ENCODE results near the gene CRACR2B. TPM values are rescaled to one million over a fixed set of nuclear protein-coding genes. Genes with fewer than 3 reads are reported as not detected.
A peak's percentile ranks its signal among the peaks of the same experiment; 100 is the strongest.

The CRACR2B gene
- total RNA-seq, 2 experiments from 2014 or later: 1.8 to 2.3 TPM

DNA sequence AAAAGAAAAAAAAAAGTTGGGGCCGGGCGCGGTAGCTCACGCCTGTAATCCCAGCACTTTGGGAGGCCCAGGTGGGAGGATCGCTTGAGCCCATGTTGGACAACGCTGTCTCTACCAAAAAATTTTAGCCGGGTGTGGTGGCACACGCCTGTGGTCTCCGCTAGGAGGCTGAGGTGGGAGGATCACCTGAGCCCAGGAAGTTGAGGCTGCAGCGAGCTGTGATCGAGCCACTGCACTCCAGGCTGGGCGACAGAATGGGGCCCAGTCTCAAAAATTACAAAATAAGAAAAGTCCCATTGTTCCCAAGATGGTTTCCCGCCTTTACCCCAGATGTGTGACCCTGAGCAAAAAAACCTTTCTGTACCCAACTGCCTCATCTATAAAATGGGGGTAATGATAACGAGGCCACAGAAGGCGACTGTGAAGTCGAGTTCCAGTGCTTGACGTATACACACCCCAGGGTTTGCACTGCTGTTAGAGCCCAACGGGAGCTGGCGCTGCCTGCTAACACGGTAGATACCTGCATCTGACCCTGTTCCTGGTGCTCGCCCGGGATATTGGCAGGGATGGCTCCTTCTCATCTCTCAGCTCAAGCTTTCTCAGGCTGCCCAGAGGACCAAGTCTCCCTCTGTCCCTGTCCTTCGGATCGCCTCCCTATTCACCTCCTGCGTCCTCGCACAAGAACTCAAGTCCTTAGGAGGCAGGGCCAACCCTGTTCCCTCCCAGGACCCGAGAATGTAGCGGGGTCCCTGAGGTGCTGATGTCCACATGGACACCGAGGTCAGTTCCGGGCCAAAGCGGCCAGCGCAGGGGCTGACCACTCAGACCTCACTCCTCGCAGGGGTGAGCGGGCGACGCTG, 19.1 kb upstream of the CRACR2B start:
- peak; percentile 80 for DNase-seq

DNA sequence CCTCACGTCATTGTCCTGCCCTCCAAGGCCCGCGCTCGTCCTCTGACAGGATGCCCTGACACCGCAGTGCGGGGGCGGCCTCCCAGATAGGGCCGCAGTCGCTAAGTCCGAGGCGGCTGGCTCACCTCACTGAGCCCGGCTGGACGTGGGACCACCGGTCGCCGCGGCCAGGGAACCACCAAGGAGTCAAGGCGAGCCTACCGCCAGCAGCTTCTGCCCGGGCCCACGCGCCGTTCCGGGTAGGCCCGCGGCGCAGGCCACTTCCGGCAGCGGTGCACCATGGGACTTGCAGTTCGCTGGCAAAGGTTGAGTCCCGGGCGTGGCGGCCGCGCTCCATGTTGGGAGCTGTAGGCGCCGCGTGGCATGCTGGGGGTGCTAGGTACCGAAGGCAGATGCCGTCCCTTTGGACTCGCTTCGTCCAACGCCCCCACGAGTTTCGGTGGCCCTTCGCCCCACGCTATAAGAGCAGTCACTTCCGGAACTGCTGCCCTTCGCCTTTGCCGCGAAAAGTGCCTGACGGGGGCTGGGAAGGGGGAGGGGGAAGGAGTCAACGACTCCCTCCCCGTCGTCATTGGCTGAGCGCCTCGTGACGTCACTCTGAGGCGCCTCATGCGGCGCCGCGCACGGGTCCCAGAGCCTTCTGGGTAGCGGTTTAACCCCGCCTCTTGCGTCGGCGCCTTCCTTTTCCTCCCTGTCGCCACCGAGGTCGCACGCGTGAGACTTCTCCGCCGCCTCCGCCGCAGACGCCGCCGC, 18.3 kb upstream of the CRACR2B start, which contains the start of gene RPLP2:
Gene RPLP2 (plus strand): TSS at position 681 of the 753 bp plus-strand sequence. CDS start 268 bp downstream, outside the sequence.
- Mint-ChIP-seq H3K4me3 (peak within 1 kb of the TSS; percentile 92), H3K36me3 (peaks cover 33% of the 10 kb centered on the region), H3K4me1 (ENCODE audit: low read depth) (peaks cover 30% of the 10 kb centered on the region), H3K9me3 (no peaks in the 10 kb centered on the region), H3K27ac (peak within 1 kb of the TSS; percentile 99), H3K27me3 (no peaks in the 10 kb centered on the region)
- intact Hi-C loops (cut with micrococcal nuclease): loop anchor here (1.0 kb wide), 2 partner anchors 10 to 13 kb away; no protein-coding TSS in a partner anchor
- ChIA-PET CTCF (interaction anchor here (0.9 to 1.5 kb wide), 3 partner anchors 11 to 20 kb away, joined by 3 to 7 read pairs (median 4); no protein-coding TSS in a partner anchor), POLR2A (interaction anchor here (0.9 to 2.2 kb wide), 8 partner anchors 9 to 233 kb away, joined by 3 to 14 read pairs (median 4); partner anchors contain the start of genes CEND1, PHRF1, PNPLA2 and POLR2L)
- DNase-seq: peak; percentile 99

More for the DNA sequence above, 19.1 kb upstream of the CRACR2B start:
- ChIA-PET CTCF (interaction anchor here (0.6 to 1.5 kb wide), 6 partner anchors 10 to 52 kb away, joined by 3 to 7 read pairs (median 4); partner anchors contain the start of gene PNPLA2), POLR2A (interaction anchor here (0.9 to 2.2 kb wide), 8 partner anchors 8 to 233 kb away, joined by 3 to 14 read pairs (median 4); partner anchors contain the start of genes CEND1, PHRF1, PNPLA2 and POLR2L)
- Mint-ChIP-seq H3K4me3 (peak overlapping the region; percentile 92), H3K36me3 (peaks cover 32% of the 10 kb centered on the region), H3K4me1 (ENCODE audit: low read depth) (peaks cover 35% of the 10 kb centered on the region), H3K27ac (peak overlapping the region; percentile 99), H3K9me3 (no peaks in the 10 kb centered on the region), H3K27me3 (no peaks in the 10 kb centered on the region)
- intact Hi-C loops (cut with micrococcal nuclease): loop anchor here (1.0 kb wide), 2 partner anchors 11 to 12 kb away; no protein-coding TSS in a partner anchor

DNA sequence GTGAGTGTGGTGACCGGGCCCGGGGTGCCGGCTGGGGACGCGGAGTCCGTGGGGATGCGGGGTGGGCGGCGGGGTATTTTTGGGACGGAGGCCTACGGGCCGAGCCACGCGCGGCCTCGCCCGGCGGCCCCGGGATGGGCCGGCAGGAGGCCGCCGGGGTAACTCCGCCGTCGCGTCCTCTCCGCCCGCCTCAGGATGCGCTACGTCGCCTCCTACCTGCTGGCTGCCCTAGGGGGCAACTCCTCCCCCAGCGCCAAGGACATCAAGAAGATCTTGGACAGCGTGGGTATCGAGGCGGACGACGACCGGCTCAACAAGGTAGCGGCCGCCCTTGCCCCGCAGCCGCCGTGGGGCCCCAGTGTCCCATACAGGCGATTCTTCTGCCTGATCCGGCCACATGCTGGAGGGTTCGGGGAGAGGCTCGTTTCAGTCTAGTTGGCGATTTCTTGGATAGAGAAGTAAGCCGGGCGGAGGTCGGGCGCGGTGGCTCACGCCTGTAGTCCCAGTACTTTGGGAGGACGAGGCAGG, 17.6 kb upstream of the CRACR2B start:
- Mint-ChIP-seq H3K27ac (peak overlapping the region; percentile 99), H3K9me3 (no peaks in the 10 kb centered on the region), H3K4me1 (ENCODE audit: low read depth) (peaks cover 29% of the 10 kb centered on the region), H3K36me3 (peaks cover 33% of the 10 kb centered on the region), H3K27me3 (no peaks in the 10 kb centered on the region), H3K4me3 (peak overlapping the region; percentile 92)
- peak; percentile 34 for DNase-seq
- ChIA-PET CTCF (no interaction called here), POLR2A (interaction anchor here (0.6 to 2.2 kb wide), 9 partner anchors 9 to 54 kb away, joined by 3 to 14 read pairs (median 5); partner anchors contain the start of genes PNPLA2, POLR2L and TSPAN4)
- intact Hi-C loops (cut with micrococcal nuclease): no loop called here

- no peaks in the 10 kb centered on the region for H3K27me3 Mint-ChIP-seq
- ChIA-PET CTCF (interaction anchor here (0.6 kb wide), 1 partner anchor 208 kb away, joined by 4 read pairs; no protein-coding TSS in a partner anchor), POLR2A (interaction anchor here (0.6 to 1.7 kb wide), 5 partner anchors 8 to 31 kb away, joined by 3 to 5 read pairs (median 3); partner anchors contain the start of gene TSPAN4)
- peak overlapping the region; percentile 77 for H3K27ac Mint-ChIP-seq
- peaks cover 36% of the 10 kb centered on the region for H3K36me3 Mint-ChIP-seq
- DNase-seq: no peak
- H3K4me1 Mint-ChIP-seq (ENCODE audit: low read depth): peaks cover 27% of the 10 kb centered on the region
- H3K4me3 Mint-ChIP-seq: peak overlapping the region; percentile 92
- intact Hi-C loops (cut with micrococcal nuclease): no loop called here
- no peaks in the 10 kb centered on the region for H3K9me3 Mint-ChIP-seq
Measured at GRCh38 chr11:811446-812245, 16.1 kb upstream of the CRACR2B start.

GRCh38 chr11:812390-812789, 15.3 kb upstream of the CRACR2B start:
- H3K27me3 Mint-ChIP-seq: no peaks in the 10 kb centered on the region
- H3K36me3 Mint-ChIP-seq: peaks cover 36% of the 10 kb centered on the region
- H3K27ac Mint-ChIP-seq: peak overlapping the region; percentile 77
- ChIA-PET CTCF (no interaction called here), POLR2A (interaction anchor here (0.8 to 1.7 kb wide), 4 partner anchors 10 to 28 kb away, joined by 3 to 5 read pairs (median 4); no protein-coding TSS in a partner anchor)
- peak overlapping the region; percentile 92 for H3K4me3 Mint-ChIP-seq
- peaks cover 27% of the 10 kb centered on the region for H3K4me1 Mint-ChIP-seq (ENCODE audit: low read depth)
- no peak for DNase-seq
- H3K9me3 Mint-ChIP-seq: no peaks in the 10 kb centered on the region
- intact Hi-C loops (cut with micrococcal nuclease): no loop called here

GRCh38 chr11:813072-813455, 14.7 kb upstream of the CRACR2B start:
- DNase-seq: no peak
- intact Hi-C loops (cut with micrococcal nuclease): no loop called here
- peaks cover 33% of the 10 kb centered on the region for H3K36me3 Mint-ChIP-seq
- no peak overlapping the region for H3K4me3 Mint-ChIP-seq
- ChIA-PET POLR2A (interaction anchor here (0.8 to 1.7 kb wide), 2 partner anchors 11 to 28 kb away, joined by 3 read pairs; no protein-coding TSS in a partner anchor), CTCF (no interaction called here)
- H3K9me3 Mint-ChIP-seq: no peaks in the 10 kb centered on the region
- H3K27ac Mint-ChIP-seq: no peak overlapping the region
- H3K27me3 Mint-ChIP-seq: no peaks in the 10 kb centered on the region
- peaks cover 23% of the 10 kb centered on the region for H3K4me1 Mint-ChIP-seq (ENCODE audit: low read depth)

DNA sequence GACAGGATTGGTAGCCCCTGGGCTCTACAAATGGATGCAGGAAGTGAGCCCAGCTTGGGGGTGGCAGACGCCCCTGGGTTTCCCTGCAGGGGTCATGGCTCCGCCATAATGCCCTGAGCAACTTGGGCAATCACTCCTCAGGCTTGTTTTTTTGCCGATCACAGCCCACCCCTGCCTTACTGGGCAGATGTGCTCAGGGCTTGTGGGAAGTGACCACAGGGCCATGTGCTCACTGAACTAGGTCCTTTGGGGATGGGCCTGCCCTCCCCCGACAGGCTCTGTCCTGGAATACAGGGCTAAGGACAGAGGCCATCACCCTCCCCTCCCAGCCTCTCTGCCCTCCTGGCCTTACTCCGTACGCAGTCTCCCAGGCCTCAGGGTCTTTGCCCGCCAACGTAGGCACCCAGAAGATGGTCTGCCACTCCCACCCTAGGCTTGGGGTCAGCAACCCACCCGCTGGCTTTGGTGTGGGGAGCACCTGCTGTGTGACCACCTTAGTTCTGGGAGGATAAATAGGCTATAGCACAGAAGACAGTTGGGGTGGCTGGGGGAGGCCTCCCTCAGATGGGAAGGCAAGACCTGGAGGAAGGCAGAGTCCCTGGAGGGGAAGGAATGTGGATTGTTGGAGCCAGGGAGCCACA, 14.1 kb upstream of the CRACR2B start:
- Mint-ChIP-seq H3K4me1 (ENCODE audit: low read depth) (peaks cover 25% of the 10 kb centered on the region), H3K27ac (no peak overlapping the region), H3K36me3 (peaks cover 33% of the 10 kb centered on the region), H3K9me3 (no peaks in the 10 kb centered on the region), H3K4me3 (no peak overlapping the region), H3K27me3 (no peaks in the 10 kb centered on the region)
- intact Hi-C loops (cut with micrococcal nuclease): no loop called here
- no peak for DNase-seq
- ChIA-PET CTCF (no interaction called here), POLR2A (interaction anchor here (1.7 kb wide), 1 partner anchor 11 kb away, joined by 3 read pairs; no protein-coding TSS in a partner anchor)

- Mint-ChIP-seq H3K4me3 (no peak overlapping the region), H3K27me3 (no peaks in the 10 kb centered on the region), H3K9me3 (no peaks in the 10 kb centered on the region), H3K36me3 (peaks cover 26% of the 10 kb centered on the region), H3K27ac (no peak overlapping the region), H3K4me1 (ENCODE audit: low read depth) (peaks cover 30% of the 10 kb centered on the region)
- POLR2A ChIA-PET: no interaction called here
- DNase-seq: no peak
- intact Hi-C loops (cut with micrococcal nuclease): no loop called here
- CTCF ChIA-PET: no interaction called here
Measured at GRCh38 chr11:815675-816432, 11.9 kb upstream of the CRACR2B start.

- CTCF ChIA-PET: no interaction called here
- no peak for DNase-seq
- H3K27ac Mint-ChIP-seq: no peak overlapping the region
- H3K36me3 Mint-ChIP-seq: peaks cover 20% of the 10 kb centered on the region
- no peaks in the 10 kb centered on the region for H3K9me3 Mint-ChIP-seq
- no peak overlapping the region for H3K4me3 Mint-ChIP-seq
- POLR2A ChIA-PET: no interaction called here
- peaks cover 28% of the 10 kb centered on the region for H3K4me1 Mint-ChIP-seq (ENCODE audit: low read depth)
- H3K27me3 Mint-ChIP-seq: no peaks in the 10 kb centered on the region
- intact Hi-C loops (cut with micrococcal nuclease): no loop called here
Measured at GRCh38 chr11:816433-816779, 11.3 kb upstream of the CRACR2B start.
